GM12878 (cell line): ENCODE measurements around the gene PAX7. TPM values are rescaled to one million over a fixed set of nuclear protein-coding genes. Genes with fewer than 3 reads are reported as not detected.

Source experiments
- ATAC-seq: fragments of 200-7000 bp; cut with Tn5 transposase; 3 replicates; pipeline ENCODE4 v1.9.1; 2020; ENCODE audit warnings: mild to moderate bottlenecking, moderate library complexity
- BruUV-seq: library from RNA; stranded (reverse); fragments of 400-500 nt; replicated peaks from 2 replicates; lab custom pipeline; 2021; lab: Mats Ljungman, UMichigan
- CTCF ChIA-PET: fragments of 300-600 bp; sonication (Branson Sonifier 250); formaldehyde crosslinking; extraction: SDS; loops from one replicate; lab custom pipeline; 2021; ENCODE audit warnings: inconsistent platforms; lab: Yijun Ruan, JAX
- POLR2A ChIA-PET: fragments of 350-600 bp; formaldehyde crosslinking; extraction: SDS; loops from one replicate; lab custom pipeline; 2021; ENCODE audit warnings: inconsistent platforms; lab: Charles Lee
- RAD21 ChIA-PET: fragments of 300-600 bp; sonication (Branson Sonifier 250); formaldehyde crosslinking; loops from one replicate; lab custom pipeline; 2023; ENCODE audit warnings: antibody characterized with exemption; ENCODE audit not compliant: unreplicated experiment; lab: Charles Lee
- SMC1A ChIA-PET: fragments of 300-600 bp; sonication (Branson Sonifier 250); formaldehyde crosslinking; loops from one replicate; lab custom pipeline; 2023; ENCODE audit not compliant: unreplicated experiment, uncharacterized antibody; lab: Charles Lee
- DNase-seq: peaks from one replicate; pipeline ENCODE4 v3.0.0-alpha.2; 2011; ENCODE audit warnings: low read depth, low spot score
- FAIRE-seq: peaks from 3 replicates; lab custom pipeline; 2011; peaks lifted over from hg19 to GRCh38; lab: Jason Lieb, UNC
- H2AFZ ChIP-seq: 2 replicates; pipeline ENCODE4 v1.6.0; 2011; ENCODE audit warnings: low read depth, low read length, control low read depth; ENCODE audit not compliant: control insufficient read depth
- H3K27ac ChIP-seq: 2 replicates; pipeline ENCODE4 v1.5.1; 2011; ENCODE audit warnings: control low read depth; ENCODE audit not compliant: control insufficient read depth, insufficient read depth
- H3K27me3 ChIP-seq, 2 experiments: replicated peaks in 1 of 2; 2 replicates each; pipeline versions ENCODE4 v1.6.0 to v1.6.1; 2011; ENCODE audit warnings: low read length in 1 of 2; ENCODE audit not compliant: control insufficient read depth in 2 of 2, insufficient read depth in 2 of 2
- H3K36me3 ChIP-seq, 2 experiments: 2 replicates each; pipeline ENCODE4 v1.5.1; 2011; ENCODE audit warnings: low read length in 1 of 2; ENCODE audit not compliant: control insufficient read depth in 2 of 2, insufficient read depth in 2 of 2
- H3K4me1 ChIP-seq: 2 replicates; pipeline ENCODE4 v1.6.1; 2011; ENCODE audit warnings: mild to moderate bottlenecking, low read length, moderate library complexity, mixed read lengths; ENCODE audit not compliant: control insufficient read depth, insufficient read depth
- H3K4me2 ChIP-seq: 2 replicates; pipeline ENCODE4 v1.6.0; 2011; ENCODE audit warnings: control low read depth; ENCODE audit not compliant: control insufficient read depth, insufficient read depth
- H3K4me3 ChIP-seq: fragments of 200-600 bp; sonication (generic); 2 replicates; pipeline ENCODE4 v1.5.1; 2016
- H3K79me2 ChIP-seq: 2 replicates; pipeline ENCODE4 v1.6.0; 2011; ENCODE audit warnings: low read length; ENCODE audit not compliant: control insufficient read depth, insufficient read depth
- H3K9ac ChIP-seq: 2 replicates; pipeline ENCODE4 v1.8.0; 2011; ENCODE audit warnings: low read length, control low read depth, mixed read lengths; ENCODE audit not compliant: control insufficient read depth, insufficient read depth
- H3K9me3 ChIP-seq: replicated peaks from 3 replicates; pipeline ENCODE4 v1.5.1; 2011; ENCODE audit warnings: mild to moderate bottlenecking, low read length; ENCODE audit not compliant: control insufficient read depth, insufficient read depth
- H4K20me1 ChIP-seq: 2 replicates; pipeline ENCODE4 v1.6.0; 2011; ENCODE audit not compliant: control insufficient read depth, insufficient read depth
- ATF7 ChIP-seq: fragments of 450-650 bp; IDR thresholded peaks from 2 replicates; pipeline ENCODE4 v1.6.1; 2016; ENCODE audit warnings: low read depth, mild to moderate bottlenecking
- CBX3 ChIP-seq: fragments of 200-600 bp; sonication (generic); IDR thresholded peaks from 2 replicates; pipeline ENCODE4 v1.6.1; 2016; ENCODE audit warnings: low read depth, borderline replicate concordance
- EP300 ChIP-seq, 2 experiments: fragments of 150-350 bp in 1 of 2; IDR thresholded peaks; 2 replicates each; pipeline ENCODE4 v1.6.1; 2011 to 2012; ENCODE audit warnings: low read depth in 2 of 2, low read length in 2 of 2, borderline replicate concordance in 1 of 2, improper control_type of control experiment in 1 of 2, inconsistent platforms in 1 of 2; ENCODE audit not compliant: control insufficient read depth in 1 of 2
- ETV6 ChIP-seq, 2 experiments: fragments of 450-650 bp in 1 of 2; IDR thresholded peaks in 1 of 2; conservative IDR thresholded peaks in 1 of 2; 2 replicates each; pipeline ENCODE4 v1.6.1; 2014; ENCODE audit warnings: antibody characterized with exemption in 1 of 2, borderline replicate concordance in 1 of 2, low read depth in 1 of 2, mild to moderate bottlenecking in 1 of 2, moderate library complexity in 1 of 2
- EZH2 ChIP-seq: IDR thresholded peaks from 2 replicates; pipeline ENCODE4 v1.6.1; 2012; ENCODE audit warnings: low read depth, mild to moderate bottlenecking, control low read depth, inconsistent platforms, low read length, borderline replicate concordance; ENCODE audit not compliant: control insufficient read depth
- NFYB ChIP-seq: IDR thresholded peaks from 2 replicates; pipeline ENCODE4 v1.6.1; 2011; ENCODE audit warnings: low read depth, mild to moderate bottlenecking, low read length, improper control_type of control experiment, moderate library complexity; ENCODE audit not compliant: insufficient read depth
- TARDBP ChIP-seq: IDR thresholded peaks from 2 replicates; pipeline ENCODE4 v1.6.1; 2016; ENCODE audit warnings: borderline replicate concordance
- YBX1 ChIP-seq: fragments of 450-650 bp; IDR thresholded peaks from 2 replicates; pipeline ENCODE4 v1.6.1; 2016; ENCODE audit warnings: antibody characterized with exemption
- WGBS: methylation state at CpG from one replicate; pipeline ENCODE4 v1.1.6; 2016; ENCODE audit warnings: low lambda C conversion rate; ENCODE audit not compliant: insufficient replicate concordance, insufficient coverage; ENCODE audit errors: missing lambda C conversion rate; 5-methylcytosine and 5-hydroxymethylcytosine counted together
- in situ Hi-C: fragments of 300-500 bp; cut with MboI; formaldehyde crosslinking; loops from 9 replicates; pipeline ENCODE4 v1.14.3; 2018; ENCODE audit warnings: mixed read lengths
- intact Hi-C: fragments of 100-400 bp; cut with micrococcal nuclease; formaldehyde crosslinking; loops from one replicate; pipeline ENCODE4 v1.14.2; 2022; ENCODE audit not compliant: unreplicated experiment
- polyA plus RNA-seq, 11 experiments: library from polyadenylated mRNA; depleted of rRNA in 4 of 11; unstranded in 6 of 11; stranded (reverse) in 5 of 11; fragments of >200 nt; fragmentation: Nextera tagmentation in 4 of 11; fragmentation: Illumina TruSeq in 1 of 11; extraction: Ambion mirVana in 4 of 11; extraction: Trizol in 1 of 11; gene quantifications; 1 replicate in 1 of 11; 2 replicates in 10 of 11; pipeline versions ENCODE4 v1.2.1 to v1.2.3, GENCODE V29; 2011 to 2016; ENCODE audit warnings: inconsistent platforms in 2 of 11, missing spikeins in 2 of 11, low read depth in 1 of 11
- total RNA-seq, 4 experiments: library from RNA; depleted of rRNA in 3 of 4; stranded (reverse); fragments of >200 nt in 3 of 4; fragmentation: Illumina TruSeq in 1 of 4; extraction: Trizol in 1 of 4; gene quantifications; 2 replicates each; pipeline versions ENCODE4 v1.2.1 to v1.2.3, GENCODE V29; 2013 to 2021
- TF ChIP-seq, protein P1 (sequence below): fragments of 450-650 bp; IDR thresholded peaks from 2 replicates; pipeline ENCODE4 v1.6.1; 2017; ENCODE audit warnings: mild to moderate bottlenecking, low read depth, inconsistent platforms; ENCODE audit not compliant: poor library complexity, severe bottlenecking

PAX7 gene
- total and polyA plus RNA-seq, 10 of the 15 experiments (the other 5 are each of a cell fraction or from before 2014, with no cell fraction given) = not detected

DNA sequence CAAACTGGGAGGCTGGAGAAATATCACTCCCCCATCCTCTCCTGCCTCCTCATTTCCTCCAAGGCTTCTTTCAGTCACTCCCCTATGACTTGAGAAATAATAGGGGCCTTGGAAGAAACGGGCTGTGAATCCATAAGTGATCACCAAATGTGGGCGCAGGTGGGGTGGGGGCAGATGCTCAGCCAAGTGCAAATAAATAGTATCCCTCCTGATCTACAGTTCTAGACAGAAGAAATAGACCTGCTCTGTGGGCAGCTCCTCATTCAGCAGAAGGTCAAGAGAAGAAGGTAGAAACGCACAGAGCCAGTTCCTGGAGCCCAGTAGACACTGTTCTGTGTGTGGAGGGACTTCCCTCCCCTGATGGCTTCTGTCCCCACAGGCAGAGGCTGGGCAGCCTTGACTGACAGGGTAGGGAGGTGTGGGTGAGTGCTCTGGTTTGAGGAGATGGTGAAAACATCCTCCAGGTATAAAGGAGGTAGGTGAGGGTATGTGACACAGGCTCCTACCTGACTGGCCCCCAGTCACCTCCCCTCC lies 17.1 kb downstream of the PAX7 start:
- H3K27me3 ChIP-seq = peaks cover 12 to 27% of the 10 kb centered on the region in 2 experiments
- no peak overlapping the region for H3K4me2 ChIP-seq
- no TSS peak for BruUV-seq
- no peak overlapping the region for H3K27ac ChIP-seq
- no peak overlapping the region for H3K4me3 ChIP-seq
- RAD21 ChIA-PET = no interaction called here
- H3K36me3 ChIP-seq = no peaks in the 10 kb centered on the region
- POLR2A ChIA-PET = no interaction called here
- no peaks in the 10 kb centered on the region; the same call in 1 of the 2 replicates for H4K20me1 ChIP-seq
- no peak for ATAC-seq
- TF ChIP-seq EP300 (IDR thresholded peaks at IDR 0.05; ENCODE audit: borderline replicate concordance in 1 of 2, control insufficient read depth in 1 of 2, low read depth in 2 of 2, low read length in 2 of 2) = no peak
- no peak for TF ChIP-seq ATF7
- no peak for TF ChIP-seq ETV6 (conservative IDR thresholded peaks at IDR 0.05 in 1 of 2, IDR thresholded peaks at IDR 0.05 in 1 of 2; ENCODE audit: borderline replicate concordance in 1 of 2, low read depth in 1 of 2)
- TF ChIP-seq, all 136 proteins: peak for 0
- no peak overlapping the region for H3K9ac ChIP-seq
- FAIRE-seq (no peak), DNase-seq (no peak)
- ChIA-PET CTCF (no interaction called here), SMC1A (no interaction called here)
- in situ Hi-C loops = no loop called here
- H3K79me2 ChIP-seq = no peaks in the 10 kb centered on the region
- intact Hi-C loops = no loop called here
- no peaks in the 10 kb centered on the region for H3K4me1 ChIP-seq
- H2AFZ ChIP-seq = no peak overlapping the region
- no peaks in the 10 kb centered on the region for H3K9me3 ChIP-seq
- 11% methylated on average over 3 of the region's 3 CpGs for WGBS

DNA sequence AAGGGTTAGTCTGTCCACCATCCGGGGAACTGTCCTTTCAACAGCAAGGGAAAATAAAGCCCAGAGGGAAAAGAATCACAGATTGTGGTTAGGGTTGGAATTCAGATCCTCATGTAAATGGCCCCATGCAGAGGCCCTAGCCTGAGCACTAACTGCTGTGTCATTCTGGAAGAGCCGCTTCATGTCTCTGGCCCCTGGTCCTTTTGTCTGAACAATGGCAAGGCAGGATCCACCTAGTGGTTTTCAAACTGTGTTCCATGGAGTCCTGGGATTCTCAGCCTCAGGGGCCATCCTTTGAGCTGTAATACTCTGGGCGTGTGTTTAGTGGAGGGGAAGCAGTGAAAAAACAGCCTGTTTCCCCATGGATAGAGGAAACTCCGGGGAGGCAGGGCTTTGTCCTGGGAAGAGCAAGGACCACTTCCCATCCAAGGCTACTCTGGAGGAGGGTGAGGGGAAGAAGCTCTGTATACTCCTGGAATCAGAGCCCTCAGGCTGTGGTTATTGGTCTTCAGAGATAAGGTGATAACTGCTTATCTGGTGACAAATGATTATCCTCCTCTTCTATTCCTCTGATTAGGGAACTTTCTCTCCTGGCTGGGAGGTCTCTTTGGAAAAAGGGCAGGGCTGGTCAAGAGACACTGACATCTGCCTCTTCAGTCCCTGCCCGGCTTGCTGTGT lies 19.2 kb downstream of the PAX7 start:
- DNase-seq = no peak
- no peaks in the 10 kb centered on the region; the same call in 1 of the 2 replicates for H4K20me1 ChIP-seq
- no peaks in the 10 kb centered on the region for H3K4me1 ChIP-seq
- no peaks in the 10 kb centered on the region for H3K79me2 ChIP-seq
- H3K27me3 ChIP-seq = peaks cover 8 to 20% of the 10 kb centered on the region in 2 experiments
- ChIA-PET SMC1A (no interaction called here), CTCF (no interaction called here), RAD21 (no interaction called here), POLR2A (no interaction called here)
- no peak for FAIRE-seq
- H3K9me3 ChIP-seq = no peaks in the 10 kb centered on the region
- no peak overlapping the region for H3K9ac ChIP-seq
- no peak overlapping the region for H3K4me3 ChIP-seq
- no TSS peak for BruUV-seq
- no peak overlapping the region for H2AFZ ChIP-seq
- WGBS = 9% methylated on average over 5 of the region's 5 CpGs
- in situ Hi-C loops = no loop called here
- no peaks in the 10 kb centered on the region for H3K36me3 ChIP-seq
- H3K4me2 ChIP-seq = no peak overlapping the region
- ATAC-seq = no peak
- intact Hi-C loops = no loop called here
- no peak overlapping the region for H3K27ac ChIP-seq
- TF ChIP-seq TARDBP = no peak
- no peak for TF ChIP-seq NFYB
- no peak for TF ChIP-seq YBX1
- no peak for TF ChIP-seq EZH2
- no peak for TF ChIP-seq CBX3
- TF ChIP-seq, protein P1, sequence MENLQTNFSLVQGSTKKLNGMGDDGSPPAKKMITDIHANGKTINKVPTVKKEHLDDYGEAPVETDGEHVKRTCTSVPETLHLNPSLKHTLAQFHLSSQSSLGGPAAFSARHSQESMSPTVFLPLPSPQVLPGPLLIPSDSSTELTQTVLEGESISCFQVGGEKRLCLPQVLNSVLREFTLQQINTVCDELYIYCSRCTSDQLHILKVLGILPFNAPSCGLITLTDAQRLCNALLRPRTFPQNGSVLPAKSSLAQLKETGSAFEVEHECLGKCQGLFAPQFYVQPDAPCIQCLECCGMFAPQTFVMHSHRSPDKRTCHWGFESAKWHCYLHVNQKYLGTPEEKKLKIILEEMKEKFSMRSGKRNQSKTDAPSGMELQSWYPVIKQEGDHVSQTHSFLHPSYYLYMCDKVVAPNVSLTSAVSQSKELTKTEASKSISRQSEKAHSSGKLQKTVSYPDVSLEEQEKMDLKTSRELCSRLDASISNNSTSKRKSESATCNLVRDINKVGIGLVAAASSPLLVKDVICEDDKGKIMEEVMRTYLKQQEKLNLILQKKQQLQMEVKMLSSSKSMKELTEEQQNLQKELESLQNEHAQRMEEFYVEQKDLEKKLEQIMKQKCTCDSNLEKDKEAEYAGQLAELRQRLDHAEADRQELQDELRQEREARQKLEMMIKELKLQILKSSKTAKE = no peak
